HepG2 (cell line): Measurements from ENCODE around the gene ICAM2. TPM values are rescaled to one million over a fixed set of nuclear protein-coding genes. Genes with fewer than 3 reads are reported as not detected.

ENCODE experiments used
- ATAC-seq: fragments of 200-7000 bp; cut with Tn5 transposase; 3 replicates; pipeline ENCODE4 v1.9.1; 2020; ENCODE audit warnings: mild to moderate bottlenecking, moderate library complexity
- BruUV-seq: library from RNA; stranded (reverse); fragments of 400-500 nt; replicated peaks from 2 replicates; lab custom pipeline; 2021; lab: Mats Ljungman, UMichigan
- CTCF ChIA-PET: fragments of 300-600 bp; formaldehyde crosslinking; extraction: SDS; loops from one replicate; lab custom pipeline; 2021; ENCODE audit warnings: low total read pairs, inconsistent platforms, low intra/inter-chr PET ratio; lab: Yijun Ruan, JAX
- POLR2A ChIA-PET: fragments of 350-600 bp; sonication (Branson Sonifier 250); formaldehyde crosslinking; loops from one replicate; lab custom pipeline; 2020; ENCODE audit warnings: antibody characterized with exemption, inconsistent platforms; lab: Yijun Ruan, JAX
- DNase-seq: peaks from one replicate; pipeline ENCODE4 v3.0.0-alpha.2; 2015; ENCODE audit warnings: low spot score
- FAIRE-seq: peaks from 3 replicates; lab custom pipeline; 2011; peaks lifted over from hg19 to GRCh38; lab: Jason Lieb, UNC
- H2AFZ ChIP-seq: one replicate; pipeline ENCODE4 v1.6.1; 2011; ENCODE audit warnings: low read length, inconsistent platforms
- H3K27ac ChIP-seq: fragments of 300-600 bp; 3 replicates; pipeline ENCODE4 v1.8.0; 2011; ENCODE audit warnings: mixed run types, mild to moderate bottlenecking, mixed read lengths, low read length, inconsistent platforms; ENCODE audit not compliant: insufficient read depth; ENCODE audit errors: extremely low read length
- H3K27me3 ChIP-seq, 2 experiments: fragments of 200-600 bp in 1 of 2; 2 replicates in 1 of 2; 3 replicates in 1 of 2; pipeline versions ENCODE4 v1.6.0 to v1.8.0; 2011; ENCODE audit warnings: low read length in 2 of 2, mild to moderate bottlenecking in 2 of 2, moderate library complexity in 2 of 2, inconsistent platforms in 1 of 2; ENCODE audit not compliant: insufficient read depth in 2 of 2, control insufficient read depth in 1 of 2
- H3K36me3 ChIP-seq, 2 experiments: fragments of 200-600 bp in 1 of 2; replicated peaks in 1 of 2; 2 replicates in 1 of 2; 3 replicates in 1 of 2; pipeline versions ENCODE4 v1.5.1 to v1.8.0; 2011; ENCODE audit warnings: low read length in 2 of 2, inconsistent platforms in 1 of 2; ENCODE audit not compliant: insufficient read depth in 2 of 2, control insufficient read depth in 1 of 2
- H3K4me1 ChIP-seq: 2 replicates; pipeline ENCODE4 v1.5.1; 2012; ENCODE audit warnings: low read length, inconsistent platforms; ENCODE audit not compliant: insufficient read depth
- H3K4me2 ChIP-seq: 2 replicates; pipeline ENCODE4 v1.6.0; 2011; ENCODE audit warnings: low read depth, low read length, inconsistent platforms
- H3K4me3 ChIP-seq, 3 experiments: fragments of 200-600 bp in 1 of 3; sonication (generic), shearing (Covaris generic) in 1 of 3; replicated peaks in 1 of 3; 2 replicates each; pipeline ENCODE4 v1.5.1; 2011 to 2016; ENCODE audit warnings: low read length in 3 of 3, inconsistent platforms in 2 of 3, low read depth in 2 of 3, mild to moderate bottlenecking in 2 of 3, control low read depth in 1 of 3, mixed read lengths in 1 of 3; ENCODE audit not compliant: insufficient read depth in 1 of 3
- H3K79me2 ChIP-seq: one replicate; pipeline ENCODE4 v1.6.1; 2011; ENCODE audit warnings: low read length, inconsistent platforms; ENCODE audit not compliant: insufficient read depth
- H3K9ac ChIP-seq: 2 replicates; pipeline ENCODE4 v1.6.0; 2011; ENCODE audit warnings: mild to moderate bottlenecking, low read depth, low read length, inconsistent platforms; ENCODE audit not compliant: insufficient read depth
- H3K9me3 ChIP-seq: 2 replicates; pipeline ENCODE4 v1.5.1; 2012; ENCODE audit warnings: mild to moderate bottlenecking, low read length
- H4K20me1 ChIP-seq: 2 replicates; pipeline ENCODE4 v1.6.0; 2011; ENCODE audit warnings: inconsistent platforms, mild to moderate bottlenecking, low read length, moderate library complexity; ENCODE audit not compliant: insufficient read depth
- CEBPB ChIP-seq: IDR thresholded peaks from 2 replicates; pipeline ENCODE4 v1.6.1; 2011; ENCODE audit warnings: low read depth, low read length, improper control_type of control experiment, borderline replicate concordance
- CREB1 ChIP-seq, 2 experiments: fragments of 450-650 bp in 1 of 2; IDR thresholded peaks; 2 replicates each; pipeline ENCODE4 v1.6.1; 2016 to 2017; ENCODE audit warnings: control low read depth in 1 of 2, mild to moderate bottlenecking in 1 of 2, missing compliant biosample characterization in 1 of 2, missing genetic modification characterization in 1 of 2
- GATAD2A ChIP-seq: IDR thresholded peaks from 2 replicates; pipeline ENCODE4 v1.6.1; 2016
- HCFC1 ChIP-seq: fragments of 150-350 bp; IDR thresholded peaks from 2 replicates; pipeline ENCODE4 v1.6.1; 2014; ENCODE audit warnings: low read depth, low read length
- MED8 ChIP-seq: sonication (generic); formaldehyde crosslinking; IDR thresholded peaks from 2 replicates; pipeline ENCODE4 v1.8.1; 2023; ENCODE audit warnings: mild to moderate bottlenecking, missing genetic modification reagents; ENCODE audit not compliant: insufficient replicate concordance
- NCOA5 ChIP-seq: sonication (generic); formaldehyde crosslinking; IDR thresholded peaks from 2 replicates; pipeline ENCODE4 v1.4.0; 2020; ENCODE audit warnings: missing genetic modification reagents
- NR2F6 ChIP-seq, 2 experiments: IDR thresholded peaks; 2 replicates each; pipeline ENCODE4 v1.6.1; 2016; ENCODE audit warnings: antibody characterized with exemption in 1 of 2, mild to moderate bottlenecking in 1 of 2
- PHF20 ChIP-seq: sonication (generic); formaldehyde crosslinking; IDR thresholded peaks from 2 replicates; pipeline ENCODE4 v1.5.0; 2020; ENCODE audit warnings: mild to moderate bottlenecking, missing genetic modification reagents
- SRSF9 ChIP-seq: fragments of 200-400 bp; formaldehyde crosslinking; IDR thresholded peaks from 2 replicates; pipeline ENCODE4 v1.6.1; 2018; ENCODE audit warnings: borderline replicate concordance, mild to moderate bottlenecking, low read depth, low read length; ENCODE audit not compliant: insufficient read depth, poor library complexity, severe bottlenecking
- TAF1 ChIP-seq: sonication (generic); formaldehyde crosslinking; IDR thresholded peaks from 2 replicates; pipeline ENCODE4 v1.4.0; 2020; ENCODE audit warnings: missing genetic modification reagents
- TARDBP ChIP-seq: sonication (generic); formaldehyde crosslinking; IDR thresholded peaks from 2 replicates; pipeline ENCODE4 v1.8.0; 2022; ENCODE audit warnings: mild to moderate bottlenecking, missing genetic modification reagents
- TCF7L2 ChIP-seq: IDR thresholded peaks from 2 replicates; pipeline ENCODE4 v1.6.1; 2011; ENCODE audit warnings: mild to moderate bottlenecking, low read depth, low read length, moderate library complexity
- ZNF12 ChIP-seq: sonication (generic); formaldehyde crosslinking; IDR thresholded peaks from 2 replicates; pipeline ENCODE4 v1.5.0; 2020; ENCODE audit warnings: missing genetic modification reagents
- ZNF143 ChIP-seq: sonication (generic); formaldehyde crosslinking; IDR thresholded peaks from 2 replicates; pipeline ENCODE4 v1.4.0; 2020; ENCODE audit warnings: missing genetic modification reagents
- ZNF251 ChIP-seq: sonication (generic); formaldehyde crosslinking; IDR thresholded peaks from 2 replicates; pipeline ENCODE4 v1.9.0; 2021; ENCODE audit warnings: mild to moderate bottlenecking, missing genetic modification reagents
- ZNF605 ChIP-seq: sonication (generic); formaldehyde crosslinking; IDR thresholded peaks from 2 replicates; pipeline ENCODE4 v1.8.0; 2022; ENCODE audit warnings: mild to moderate bottlenecking, missing genetic modification reagents
- ZNF629 ChIP-seq: sonication (generic); formaldehyde crosslinking; conservative IDR thresholded peaks from 2 replicates; pipeline ENCODE4 v1.5.0; 2020; ENCODE audit warnings: missing genetic modification reagents
- ZNF75D ChIP-seq: sonication (generic); formaldehyde crosslinking; IDR thresholded peaks from 2 replicates; pipeline ENCODE4 v1.8.1; 2023; ENCODE audit warnings: missing genetic modification reagents, mild to moderate bottlenecking, borderline replicate concordance
- ZSCAN30 ChIP-seq: sonication (generic); formaldehyde crosslinking; IDR thresholded peaks from 2 replicates; pipeline ENCODE4 v1.5.0; 2020; ENCODE audit warnings: mild to moderate bottlenecking, missing genetic modification reagents
- WGBS: methylation state at CpG from one replicate; pipeline ENCODE4 v1.1.6; 2017; ENCODE audit warnings: low lambda C conversion rate; 5-methylcytosine and 5-hydroxymethylcytosine counted together
- in situ Hi-C: cut with HindIII; loops from 2 replicates; pipeline ENCODE4 v1.10.0; 2017; ENCODE audit warnings: low pct_unique_long_range_greater_than_20kb; ENCODE audit not compliant: extremely low pct_ligation_motif_present
- intact Hi-C: fragments of 100-400 bp; cut with micrococcal nuclease; formaldehyde crosslinking; loops from one replicate; pipeline ENCODE4 v1.10.0; 2022; ENCODE audit not compliant: unreplicated experiment
- polyA plus RNA-seq, 8 experiments: library from polyadenylated mRNA; depleted of rRNA in 3 of 8; stranded (reverse) in 7 of 8; unstranded in 1 of 8; fragments of >200 nt; fragmentation: Illumina TruSeq in 4 of 8; extraction: Trizol in 4 of 8; gene quantifications; 2 replicates each; pipeline versions ENCODE4 v1.2.1 to v1.2.3, GENCODE V29; 2011 to 2016; ENCODE audit warnings: low read depth in 4 of 8, missing spikeins in 1 of 8, mixed read lengths in 1 of 8; ENCODE audit not compliant: insufficient read depth in 1 of 8
- total RNA-seq, 5 experiments: library from RNA; depleted of rRNA; stranded (reverse); fragments of >200 nt; fragmentation: Illumina TruSeq; extraction: Trizol; gene quantifications; 2 replicates each; pipeline ENCODE4 v1.2.3, GENCODE V29; 2016; ENCODE audit warnings: low read depth in 1 of 5
- TF ChIP-seq, protein P1 (sequence below): sonication (generic); formaldehyde crosslinking; IDR thresholded peaks from 2 replicates; pipeline ENCODE4 v1.5.1; 2020; ENCODE audit warnings: mild to moderate bottlenecking, missing genetic modification reagents, moderate library complexity
- TF ChIP-seq, protein P2 (sequence below): IDR thresholded peaks from 2 replicates; pipeline ENCODE4 v1.6.1; 2016; ENCODE audit warnings: low read depth, control low read depth

Gene ICAM2
- total and polyA plus RNA-seq, 2 of the 13 experiments (the other 11 are each of a cell fraction or from before 2014, with no cell fraction given) = 10.9 to 20.8 TPM

- TF ChIP-seq TAF1 (CRISPR knock-in tag) (no peak), ZNF75D (0 out of 2 replicates have a peak, but pooled peaks have one; percentile 68), ZNF143 (CRISPR knock-in tag) (no peak), PHF20 (CRISPR knock-in tag) (no peak), ZNF629 (CRISPR knock-in tag) (peak; percentile 95), NCOA5 (CRISPR knock-in tag) (no peak), SRSF9 (no peak), NR2F6 (IDR thresholded peaks at IDR 0.05) (no peak), NR2F6 (CRISPR knock-in tag; IDR thresholded peaks at IDR 0.05) (no peak), GATAD2A (CRISPR knock-in tag) (no peak), TARDBP (no peak), TCF7L2 (no peak)
- TF ChIP-seq, protein P1, sequence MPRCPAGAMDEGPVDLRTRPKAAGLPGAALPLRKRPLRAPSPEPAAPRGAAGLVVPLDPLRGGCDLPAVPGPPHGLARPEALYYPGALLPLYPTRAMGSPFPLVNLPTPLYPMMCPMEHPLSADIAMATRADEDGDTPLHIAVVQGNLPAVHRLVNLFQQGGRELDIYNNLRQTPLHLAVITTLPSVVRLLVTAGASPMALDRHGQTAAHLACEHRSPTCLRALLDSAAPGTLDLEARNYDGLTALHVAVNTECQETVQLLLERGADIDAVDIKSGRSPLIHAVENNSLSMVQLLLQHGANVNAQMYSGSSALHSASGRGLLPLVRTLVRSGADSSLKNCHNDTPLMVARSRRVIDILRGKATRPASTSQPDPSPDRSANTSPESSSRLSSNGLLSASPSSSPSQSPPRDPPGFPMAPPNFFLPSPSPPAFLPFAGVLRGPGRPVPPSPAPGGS (CRISPR knock-in tag) = no peak
Measured at GRCh38 chr17:64024781-64025731, 4.6 kb upstream of the ICAM2 start (continued).

DNA sequence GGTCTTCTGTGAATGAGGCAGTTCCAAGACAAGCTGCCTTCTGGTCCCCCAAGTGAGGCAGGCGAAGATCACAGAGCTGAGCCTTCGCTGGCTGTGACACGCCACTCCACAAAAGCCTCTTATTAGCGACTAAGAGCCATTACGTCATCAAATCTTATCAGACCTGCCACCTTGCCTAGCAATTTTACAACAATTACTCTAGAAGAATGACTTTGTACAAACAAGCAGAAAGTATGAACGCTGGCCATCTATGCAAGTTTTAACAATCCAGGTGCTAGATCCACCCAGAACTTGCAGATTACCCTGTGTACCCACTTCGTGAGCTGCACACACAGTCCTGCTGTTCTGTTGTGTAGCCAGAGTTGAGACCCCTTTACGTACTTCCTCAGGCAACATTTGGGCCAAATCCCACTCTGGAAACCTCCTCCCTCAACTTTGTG is 3.8 kb upstream of the ICAM2 start:
- Histone ChIP-seq H3K27ac (no peak overlapping the region), H3K4me2 (peak overlapping the region; percentile 5; the same call in 1 of the 2 replicates), H3K9me3 (no peaks in the 10 kb centered on the region), H3K4me1 (peaks cover 62% of the 10 kb centered on the region), H4K20me1 (no peaks in the 10 kb centered on the region), H3K4me3 (no peak overlapping the region), H3K36me3 (no peaks in the 10 kb centered on the region), H3K27me3 (no peaks in the 10 kb centered on the region; a peak in 1 of 5 replicates), H3K79me2 (no peaks in the 10 kb centered on the region), H2AFZ (no peak overlapping the region), H3K9ac (no peak overlapping the region)
- CTCF ChIA-PET = no interaction called here
- DNase-seq = no peak
- no TSS peak for BruUV-seq
- peak; percentile 23 for FAIRE-seq
- no peak for ATAC-seq
- intact Hi-C loops = no loop called here
- in situ Hi-C loops = no loop called here
- POLR2A ChIA-PET = interaction anchor here (0.8 to 1.3 kb wide), 2 partner anchors 18 to 121 kb away, joined by 3 read pairs; no protein-coding TSS in a partner anchor
- 17% methylated on average over 8 of the region's 8 CpGs for WGBS
- TF ChIP-seq MED8 (CRISPR knock-in tag) (no peak), ZNF12 (no peak), ZSCAN30 (CRISPR knock-in tag) (no peak), CEBPB (0 out of 2 replicates have a peak, but pooled peaks have one; percentile 13), HCFC1 (no peak), ZNF251 (CRISPR knock-in tag) (no peak), ZNF605 (CRISPR knock-in tag) (no peak), CREB1 (IDR thresholded peaks at IDR 0.05) (peak; percentile 89), CREB1 (CRISPR knock-in tag; IDR thresholded peaks at IDR 0.05) (no peak)
- TF ChIP-seq, protein P2, sequence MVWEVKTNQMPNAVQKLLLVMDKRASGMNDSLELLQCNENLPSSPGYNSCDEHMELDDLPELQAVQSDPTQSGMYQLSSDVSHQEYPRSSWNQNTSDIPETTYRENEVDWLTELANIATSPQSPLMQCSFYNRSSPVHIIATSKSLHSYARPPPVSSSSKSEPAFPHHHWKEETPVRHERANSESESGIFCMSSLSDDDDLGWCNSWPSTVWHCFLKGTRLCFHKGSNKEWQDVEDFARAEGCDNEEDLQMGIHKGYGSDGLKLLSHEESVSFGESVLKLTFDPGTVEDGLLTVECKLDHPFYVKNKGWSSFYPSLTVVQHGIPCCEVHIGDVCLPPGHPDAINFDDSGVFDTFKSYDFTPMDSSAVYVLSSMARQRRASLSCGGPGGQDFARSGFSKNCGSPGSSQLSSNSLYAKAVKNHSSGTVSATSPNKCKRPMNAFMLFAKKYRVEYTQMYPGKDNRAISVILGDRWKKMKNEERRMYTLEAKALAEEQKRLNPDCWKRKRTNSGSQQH (CRISPR knock-in tag) = no peak
